ENCODE measurements around the gene ASF1A. TPM values are rescaled to one million over a fixed set of nuclear protein-coding genes. Genes with fewer than 3 reads are reported as not detected.

The ASF1A gene
- total and polyA plus RNA-seq, 2 experiments from 2014 or later: 25.4 to 72.2 TPM

- peaks cover 84% of the 10 kb centered on the region for H3K36me3 Mint-ChIP-seq (ENCODE audit: low read depth)
- Histone ChIP-seq H3K4me3 (no peak overlapping the region), H4K20me1 (replicated peaks; ENCODE audit: insufficient read depth) (peaks cover 39% of the 10 kb centered on the region), H3K36me3 (ENCODE audit: insufficient read depth) (peaks cover 32% of the 10 kb centered on the region), H3K9me2 (ENCODE audit: insufficient read depth) (no peaks in the 10 kb centered on the region), H3K27me3 (ENCODE audit: insufficient read depth) (no peaks in the 10 kb centered on the region), H3K27ac (ENCODE audit: low read depth) (0 out of 2 replicates have a peak overlapping the region, but pooled peaks have one; percentile 48), H3K4me2 (no peak overlapping the region), H3K79me2 (replicated peaks; ENCODE audit: insufficient read depth) (peaks cover 66% of the 10 kb centered on the region), H2AFZ (no peak overlapping the region), H3K4me1 (ENCODE audit: insufficient read depth) (peaks cover 14% of the 10 kb centered on the region; the same call in 1 of the 2 replicates), H3F3A (replicated peaks; ENCODE audit: low read depth) (no peaks in the 10 kb centered on the region)
- no peaks in the 10 kb centered on the region for H3K9me3 Mint-ChIP-seq
- no peak for DNase-seq (ENCODE audit: low spot score)
- ATAC-seq: no peak
- H3K4me1 Mint-ChIP-seq: peaks cover 26% of the 10 kb centered on the region
- no peak overlapping the region for H3K27ac Mint-ChIP-seq
- no peak for TF ChIP-seq ZNF331 (CRISPR knock-in tag; IDR thresholded peaks at IDR 0.05; ENCODE audit: low read depth)
- no peak for TF ChIP-seq CTCF (conservative IDR thresholded peaks at IDR 0.05; ENCODE audit: low read depth in 2 of 2)
- TF ChIP-seq POLR2AphosphoS5 (IDR thresholded peaks at IDR 0.05; ENCODE audit: low read depth): no peak
- no peak for TF ChIP-seq ETS1 (IDR thresholded peaks at IDR 0.05)
- no peak for TF ChIP-seq ZNF462 (CRISPR knock-in tag; IDR thresholded peaks at IDR 0.05)
- no peak for TF ChIP-seq CREB1 (CRISPR knock-in tag; IDR thresholded peaks at IDR 0.05; ENCODE audit: low read depth)
- TF ChIP-seq ZNF114 (CRISPR knock-in tag; IDR thresholded peaks at IDR 0.05): no peak
- no peak for TF ChIP-seq NANOG (IDR thresholded peaks at IDR 0.05; ENCODE audit: borderline replicate concordance)
- no peak for TF ChIP-seq EZH2 (IDR thresholded peaks at IDR 0.05; ENCODE audit: low read depth, unreplicated experiment)
- TF ChIP-seq REST (IDR thresholded peaks at IDR 0.05; ENCODE audit: unreplicated experiment): no peak
- H3K4me3 Mint-ChIP-seq: no peak overlapping the region
- H3K27me3 Mint-ChIP-seq (ENCODE audit: insufficient read depth, low read depth, poor library complexity): peaks cover 2% of the 10 kb centered on the region
Measured at GRCh38 chr6:118903138-118903537, 9.2 kb downstream of the ASF1A start.
